HFFc6 (cell line): ENCODE results near the gene NUP93. TPM values are rescaled to one million over a fixed set of nuclear protein-coding genes. Genes with fewer than 3 reads are reported as not detected.
"Not testable (repeated sequence)": the region's sequence is repeated elsewhere in the genome, so short reads cannot be mapped to it uniquely, and the experiment has no call there.

Experiments used
- DNase-seq: peaks from one replicate; pipeline ENCODE4 v3.0.0-alpha.2; 2018
- H3K27ac Mint-ChIP-seq: 2 replicates; pipeline ENCODE4 v1.8.0; 2020; ENCODE audit warnings: mild to moderate bottlenecking, mixed read lengths
- H3K27me3 Mint-ChIP-seq: 2 replicates; pipeline ENCODE4 v1.8.0; 2021; ENCODE audit warnings: mild to moderate bottlenecking, moderate library complexity, mixed read lengths; ENCODE audit not compliant: insufficient read depth
- H3K36me3 Mint-ChIP-seq: 2 replicates; pipeline ENCODE4 v1.8.0; 2021; ENCODE audit warnings: low read depth, mixed read lengths
- H3K4me1 Mint-ChIP-seq: 2 replicates; pipeline ENCODE4 v1.8.0; 2020; ENCODE audit warnings: low read depth, mixed read lengths
- H3K4me3 Mint-ChIP-seq: 2 replicates; pipeline ENCODE4 v1.8.0; 2020; ENCODE audit warnings: mild to moderate bottlenecking, moderate library complexity, mixed read lengths
- H3K9me3 Mint-ChIP-seq: 2 replicates; pipeline ENCODE4 v1.8.0; 2020; ENCODE audit warnings: mild to moderate bottlenecking, mixed read lengths
- CTCF ChIP-seq: fragments of 200-600 bp; sonication (generic); IDR thresholded peaks from 2 replicates; pipeline ENCODE4 v1.5.0; 2021; ENCODE audit warnings: antibody characterized with exemption, mild to moderate bottlenecking
- total RNA-seq, 6 experiments: library from RNA; stranded (reverse); fragmentation: NEBNext Ultra II Directional; extraction: Animal tissue kit (Norgen Biotek cat#: 25700); gene quantifications; 2 replicates in 1 of 6; 3 replicates in 5 of 6; pipeline ENCODE4 v1.2.3, GENCODE V29; 2021

The NUP93 gene
- total RNA-seq, 6 experiments from 2014 or later = 58.6 to 84.0 (median 78.8) TPM

- Mint-ChIP-seq H3K36me3 (no peaks in the 10 kb centered on the region), H3K4me3 (no peak overlapping the region), H3K4me1 (peaks cover 35% of the 10 kb centered on the region), H3K9me3 (no peaks in the 10 kb centered on the region), H3K27ac (no peak overlapping the region), H3K27me3 (no peaks in the 10 kb centered on the region)
- TF ChIP-seq CTCF = no peak
- no peak for DNase-seq
Observed at GRCh38 chr16:56787167-56787566, 57.2 kb downstream of the NUP93 start.

- DNase-seq = no peak
- Mint-ChIP-seq H3K4me3 (no peak overlapping the region), H3K9me3 (no peaks in the 10 kb centered on the region), H3K4me1 (peaks cover 29% of the 10 kb centered on the region), H3K27ac (no peak overlapping the region), H3K27me3 (no peaks in the 10 kb centered on the region), H3K36me3 (no peaks in the 10 kb centered on the region)
- no peak for TF ChIP-seq CTCF
Observed at GRCh38 chr16:56788435-56788834, 58.5 kb downstream of the NUP93 start.

GRCh38 chr16:56789360-56789759 lies 59.4 kb downstream of the NUP93 start:
- H3K4me3 Mint-ChIP-seq = no peak overlapping the region
- H3K27ac Mint-ChIP-seq = no peak overlapping the region
- H3K4me1 Mint-ChIP-seq = peaks cover 30% of the 10 kb centered on the region
- no peaks in the 10 kb centered on the region for H3K27me3 Mint-ChIP-seq
- H3K9me3 Mint-ChIP-seq = no peaks in the 10 kb centered on the region
- DNase-seq = peak; percentile 56
- no peaks in the 10 kb centered on the region for H3K36me3 Mint-ChIP-seq
- TF ChIP-seq CTCF = peak; percentile 73

- Mint-ChIP-seq H3K36me3 (no peaks in the 10 kb centered on the region), H3K4me3 (no peak overlapping the region), H3K9me3 (no peaks in the 10 kb centered on the region), H3K27me3 (no peaks in the 10 kb centered on the region), H3K4me1 (peaks cover 22% of the 10 kb centered on the region), H3K27ac (no peak overlapping the region)
- TF ChIP-seq CTCF = no peak
- no peak for DNase-seq
Observed at GRCh38 chr16:56792967-56793366, 63.0 kb downstream of the NUP93 start.

GRCh38 chr16:56793492-56793891 lies 63.6 kb downstream of the NUP93 start:
- Mint-ChIP-seq H3K9me3 (no peaks in the 10 kb centered on the region), H3K27ac (no peak overlapping the region), H3K4me3 (no peak overlapping the region), H3K36me3 (peaks cover 4% of the 10 kb centered on the region; the same call in 1 of the 2 replicates), H3K27me3 (peaks cover 3% of the 10 kb centered on the region; the same call in 1 of the 2 replicates), H3K4me1 (peaks cover 17% of the 10 kb centered on the region; the same call in 1 of the 2 replicates)
- peak; percentile 80 for TF ChIP-seq CTCF
- peak; percentile 50 for DNase-seq

GRCh38 chr16:56795011-56795410 lies 65.1 kb downstream of the NUP93 start:
- no peak for DNase-seq
- H3K4me1 Mint-ChIP-seq = peaks cover 17% of the 10 kb centered on the region
- TF ChIP-seq CTCF = no peak
- peaks cover 6% of the 10 kb centered on the region; the same call in 1 of the 2 replicates for H3K36me3 Mint-ChIP-seq
- no peak overlapping the region; the same call in 1 of the 2 replicates for H3K27ac Mint-ChIP-seq
- no peak overlapping the region for H3K4me3 Mint-ChIP-seq
- H3K27me3 Mint-ChIP-seq = peaks cover 3% of the 10 kb centered on the region; the same call in 1 of the 2 replicates
- no peaks in the 10 kb centered on the region for H3K9me3 Mint-ChIP-seq

GRCh38 chr16:56797038-56797437 lies 67.1 kb downstream of the NUP93 start:
- not testable (repeated sequence) for H3K9me3 Mint-ChIP-seq, DNase-seq, H3K4me3 Mint-ChIP-seq, H3K36me3 Mint-ChIP-seq, H3K27me3 Mint-ChIP-seq, H3K27ac Mint-ChIP-seq
- peaks cover 24% of the 10 kb centered on the region for H3K4me1 Mint-ChIP-seq
